Right atrium auricular region (tissue), 2 donors: Measurements from ENCODE around the gene UPK2. TPM values are rescaled to one million over a fixed set of nuclear protein-coding genes. Genes with fewer than 3 reads are reported as not detected.

Experiments used
- DNase-seq: peaks from one replicate; pipeline ENCODE4 v3.0.0-alpha.2; 2019; ENCODE audit warnings: low spot score
- H3K27ac ChIP-seq, 2 donors: fragments of 200-600 bp; sonication (generic); 1 replicate in 1 of 2; 2 replicates in 1 of 2; pipeline ENCODE4 v1.5.1; 2016 to 2019
- H3K27me3 ChIP-seq, 2 donors: fragments of 200-600 bp; sonication (generic); one replicate each; pipeline versions ENCODE4 v1.5.1 to v1.6.0; 2017 to 2019
- H3K36me3 ChIP-seq: fragments of 200-600 bp; sonication (generic); one replicate; pipeline ENCODE4 v1.5.1; 2016
- H3K4me1 ChIP-seq, 2 donors: fragments of 200-600 bp; sonication (generic); one replicate each; pipeline versions ENCODE4 v1.5.1 to v1.6.0; 2017 to 2019
- H3K4me3 ChIP-seq, 2 donors: fragments of 200-600 bp; sonication (generic); 1 replicate in 1 of 2; 2 replicates in 1 of 2; pipeline ENCODE4 v1.5.1; 2017 to 2019; ENCODE audit warnings: mild to moderate bottlenecking in 1 of 2, moderate library complexity in 1 of 2
- H3K9me3 ChIP-seq, 2 donors: fragments of 200-600 bp; sonication (generic); one replicate each; pipeline ENCODE4 v1.5.1; 2019
- CTCF ChIP-seq, 2 donors: fragments of 200-600 bp; sonication (generic); IDR thresholded peaks; one replicate each; pipeline ENCODE4 v1.5.1; 2019; ENCODE audit warnings: antibody characterized with exemption in 2 of 2
- microRNA-seq, 2 donors: library from miRNA; unstranded; fragments of <30 nt; microRNA quantifications; one replicate each; pipeline ENCODE4, GENCODE V29; 2016 to 2017; ENCODE audit warnings: borderline number of aligned reads in 2 of 2, borderline replicate concordance in 1 of 2
- total RNA-seq, 2 donors: library from RNA; depleted of rRNA; stranded (reverse); fragments of >200 nt; gene quantifications; one replicate each; pipeline ENCODE4 v1.1.0, GENCODE V29; 2016

Gene UPK2
- total RNA-seq, 2 donors from 2014 or later, result not detected

- DNase-seq, result no peak
- Histone ChIP-seq H3K27ac (peak overlapping the region; percentile 76 to 85), H3K4me3 (peak overlapping the region; percentile 70 to 81), H3K27me3 (no peaks in the 10 kb centered on the region), H3K36me3 (peaks cover 19% of the 10 kb centered on the region), H3K9me3 (no peaks in the 10 kb centered on the region), H3K4me1 (peaks cover 0 to 24% of the 10 kb centered on the region in 2 donors)
- no peak for TF ChIP-seq CTCF (IDR thresholded peaks at IDR 0.05)
Measured at GRCh38 chr11:118998822-118999221, 42.7 kb downstream of the UPK2 start.

GRCh38 chr11:119000906-119001305 is 44.8 kb downstream of the UPK2 start:
- Histone ChIP-seq H3K27ac (no peak overlapping the region), H3K36me3 (peaks cover 19% of the 10 kb centered on the region)
- TF ChIP-seq CTCF (IDR thresholded peaks at IDR 0.05), result no peak

GRCh38 chr11:119006656-119007055 is 50.6 kb downstream of the UPK2 start:
- H3K9me3 ChIP-seq, result no peaks in the 10 kb centered on the region
- peak overlapping the region in 1 of 2 donors; percentile 16 for H3K27ac ChIP-seq
- no peaks in the 10 kb centered on the region for H3K27me3 ChIP-seq
- no peak for DNase-seq
- no peak overlapping the region for H3K4me3 ChIP-seq
- no peak for TF ChIP-seq CTCF (IDR thresholded peaks at IDR 0.05)
- H3K36me3 ChIP-seq, result peaks cover 61% of the 10 kb centered on the region
- no peaks in the 10 kb centered on the region for H3K4me1 ChIP-seq

More at GRCh38 chr11:119000906-119001305, 44.8 kb downstream of the UPK2 start:
- Histone ChIP-seq H3K27me3 (no peaks in the 10 kb centered on the region), H3K9me3 (no peaks in the 10 kb centered on the region), H3K4me1 (peaks cover 0 to 24% of the 10 kb centered on the region in 2 donors), H3K4me3 (no peak overlapping the region)
- DNase-seq, result no peak

Small RNAs within 50 kb of the gene (microRNA-seq; reads per million reads assigned to microRNA genes)
- 0 reads per million in 2 donors for gene MIR4492

Other genes starting within 250 kb of the UPK2 start
- gene DDX6, start 165.1 kb upstream of the UPK2 start, total RNA-seq, result 100 to 1,000 TPM in 1 of 2 donors, 10 to 100 TPM in 1; 71.9 to 124 TPM
- gene CXCR5, start 72.4 kb upstream of the UPK2 start, total RNA-seq, result under 1 TPM in 1 of 2 donors, not detected in 1; 0.16 TPM
- gene BCL9L, start 30.4 kb upstream of the UPK2 start, total RNA-seq, result 10 to 100 TPM; 17.5 to 43.7 TPM
- gene FOXR1, start 15.5 kb downstream of the UPK2 start, total RNA-seq, result not detected
- gene CENATAC, start 41.8 kb downstream of the UPK2 start, total RNA-seq, result 10 to 100 TPM in 1 of 2 donors, 1 to 10 TPM in 1; 8.7 to 11.9 TPM
- 1,000 to 10,000 TPM in 1 of 2 donors, 100 to 1,000 TPM in 1; 812 to 1,966 TPM for gene RPS25, start 62.0 kb downstream of the UPK2 start, total RNA-seq
- 10 to 100 TPM; 26.1 to 37.2 TPM for gene TRAPPC4, start 62.5 kb downstream of the UPK2 start, total RNA-seq
- gene SLC37A4, start 74.6 kb downstream of the UPK2 start, total RNA-seq, result 10 to 100 TPM in 1 of 2 donors, 1 to 10 TPM in 1; 8.2 to 11.1 TPM
- gene HYOU1, start 100.9 kb downstream of the UPK2 start, total RNA-seq, result 10 to 100 TPM; 56.8 to 69.7 TPM
- gene VPS11, start 111.5 kb downstream of the UPK2 start, total RNA-seq, result 10 to 100 TPM; 22.0 to 23.7 TPM
- gene HMBS, start 128.6 kb downstream of the UPK2 start, total RNA-seq, result 10 to 100 TPM in 1 of 2 donors, 1 to 10 TPM in 1; 4.9 to 13.3 TPM
- 10 to 100 TPM; 15.8 to 18.6 TPM for gene DPAGT1, start 145.6 kb downstream of the UPK2 start, total RNA-seq
- gene C2CD2L, start 151.0 kb downstream of the UPK2 start, total RNA-seq, result 10 to 100 TPM; 10.0 to 14.2 TPM
- gene HINFP, start 165.3 kb downstream of the UPK2 start, total RNA-seq, result 10 to 100 TPM; 11.2 to 18.1 TPM
- gene ABCG4, start 192.8 kb downstream of the UPK2 start, total RNA-seq, result 1 to 10 TPM; 1.4 to 1.8 TPM
- 10 to 100 TPM; 16.9 to 24.3 TPM for gene NLRX1, start 212.4 kb downstream of the UPK2 start, total RNA-seq
- gene NHERF4, start 229.2 kb downstream of the UPK2 start, total RNA-seq, result 1 to 10 TPM; 1.7 to 5.6 TPM